OCI-LY1 (cell line): Measurements from ENCODE around the gene TMC2.

Experiments
- CTCF ChIP-seq: fragments of 200-600 bp; sonication (generic), shearing (Covaris generic); IDR thresholded peaks from 2 replicates; pipeline ENCODE4 v1.5.1; 2017; ENCODE audit warnings: mild to moderate bottlenecking, antibody characterized with exemption, low read length, moderate library complexity, mixed read lengths
- EZH2 ChIP-seq: fragments of 200-600 bp; sonication (generic), shearing (Covaris generic); IDR thresholded peaks from 2 replicates; pipeline ENCODE4 v1.8.0; 2017; ENCODE audit warnings: borderline replicate concordance, mixed run types, mild to moderate bottlenecking, antibody characterized with exemption, low read length, moderate library complexity, mixed read lengths

- TF ChIP-seq CTCF = no peak
- no peak for TF ChIP-seq EZH2
These were observed 127.1 kb downstream of the TMC2 start for GRCh38 chr20:2663364-2663886.
